ENCODE results near the gene PRORP. TPM values are rescaled to one million over a fixed set of nuclear protein-coding genes. Genes with fewer than 3 reads are reported as not detected.

The PRORP gene
- total and polyA plus RNA-seq, 9 of the 15 experiments (the other 6 are each of a cell fraction or from before 2014, with no cell fraction given) = 21.9 to 48.7 (median 36.5) TPM

DNA sequence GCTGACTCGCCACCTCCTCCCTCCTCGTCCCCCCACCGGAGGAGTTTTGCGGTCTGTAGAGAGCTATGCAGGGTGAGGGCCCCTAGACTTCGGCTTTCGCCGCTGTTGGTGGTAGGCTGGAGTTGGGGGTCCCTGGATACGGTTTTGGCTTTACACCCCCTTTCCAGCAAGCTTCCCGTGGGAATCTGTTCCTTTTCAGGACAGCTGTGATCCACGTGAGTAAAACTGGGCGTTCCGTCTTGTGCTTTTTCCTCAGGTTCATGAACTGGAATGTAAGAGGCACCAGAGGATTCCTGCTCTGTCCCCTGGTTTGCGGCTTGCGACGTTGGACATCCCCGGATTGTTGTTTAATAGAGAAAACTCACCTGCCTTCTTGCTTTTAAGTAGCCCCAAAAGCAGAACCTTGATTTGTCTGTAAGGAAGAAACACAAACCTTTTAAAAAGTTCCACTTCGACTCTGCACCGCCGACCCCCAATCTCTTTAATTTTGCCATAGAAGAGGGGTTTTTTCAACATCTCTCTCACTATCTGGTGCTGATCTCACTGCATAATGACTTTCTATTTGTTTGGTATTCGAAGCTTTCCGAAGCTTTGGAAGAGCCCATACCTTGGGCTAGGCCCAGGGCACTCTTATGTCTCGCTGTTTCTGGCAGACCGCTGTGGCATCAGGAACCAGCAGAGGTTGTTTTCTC, 490 bp downstream of the PRORP start (continued):
- no peak for TF ChIP-seq ILK (tag; IDR thresholded peaks at IDR 0.05; ENCODE audit: borderline replicate concordance, low read depth)
- TF ChIP-seq, protein P1, sequence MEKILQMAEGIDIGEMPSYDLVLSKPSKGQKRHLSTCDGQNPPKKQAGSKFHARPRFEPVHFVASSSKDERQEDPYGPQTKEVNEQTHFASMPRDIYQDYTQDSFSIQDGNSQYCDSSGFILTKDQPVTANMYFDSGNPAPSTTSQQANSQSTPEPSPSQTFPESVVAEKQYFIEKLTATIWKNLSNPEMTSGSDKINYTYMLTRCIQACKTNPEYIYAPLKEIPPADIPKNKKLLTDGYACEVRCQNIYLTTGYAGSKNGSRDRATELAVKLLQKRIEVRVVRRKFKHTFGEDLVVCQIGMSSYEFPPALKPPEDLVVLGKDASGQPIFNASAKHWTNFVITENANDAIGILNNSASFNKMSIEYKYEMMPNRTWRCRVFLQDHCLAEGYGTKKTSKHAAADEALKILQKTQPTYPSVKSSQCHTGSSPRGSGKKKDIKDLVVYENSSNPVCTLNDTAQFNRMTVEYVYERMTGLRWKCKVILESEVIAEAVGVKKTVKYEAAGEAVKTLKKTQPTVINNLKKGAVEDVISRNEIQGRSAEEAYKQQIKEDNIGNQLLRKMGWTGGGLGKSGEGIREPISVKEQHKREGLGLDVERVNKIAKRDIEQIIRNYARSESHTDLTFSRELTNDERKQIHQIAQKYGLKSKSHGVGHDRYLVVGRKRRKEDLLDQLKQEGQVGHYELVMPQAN (IDR thresholded peaks at IDR 0.05; ENCODE audit: borderline replicate concordance) = peak; percentile 35; the same call in 1 of the 2 replicates
- TF ChIP-seq, protein P2, sequence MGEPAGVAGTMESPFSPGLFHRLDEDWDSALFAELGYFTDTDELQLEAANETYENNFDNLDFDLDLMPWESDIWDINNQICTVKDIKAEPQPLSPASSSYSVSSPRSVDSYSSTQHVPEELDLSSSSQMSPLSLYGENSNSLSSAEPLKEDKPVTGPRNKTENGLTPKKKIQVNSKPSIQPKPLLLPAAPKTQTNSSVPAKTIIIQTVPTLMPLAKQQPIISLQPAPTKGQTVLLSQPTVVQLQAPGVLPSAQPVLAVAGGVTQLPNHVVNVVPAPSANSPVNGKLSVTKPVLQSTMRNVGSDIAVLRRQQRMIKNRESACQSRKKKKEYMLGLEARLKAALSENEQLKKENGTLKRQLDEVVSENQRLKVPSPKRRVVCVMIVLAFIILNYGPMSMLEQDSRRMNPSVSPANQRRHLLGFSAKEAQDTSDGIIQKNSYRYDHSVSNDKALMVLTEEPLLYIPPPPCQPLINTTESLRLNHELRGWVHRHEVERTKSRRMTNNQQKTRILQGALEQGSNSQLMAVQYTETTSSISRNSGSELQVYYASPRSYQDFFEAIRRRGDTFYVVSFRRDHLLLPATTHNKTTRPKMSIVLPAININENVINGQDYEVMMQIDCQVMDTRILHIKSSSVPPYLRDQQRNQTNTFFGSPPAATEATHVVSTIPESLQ (CRISPR knock-in tag; IDR thresholded peaks at IDR 0.05) = no peak
- no peak for TF ChIP-seq ZNF239 (CRISPR knock-in tag; IDR thresholded peaks at IDR 0.05)
- TF ChIP-seq EP300 (IDR thresholded peaks at IDR 0.05; ENCODE audit: low read length) = no peak
- TF ChIP-seq, protein P3, sequence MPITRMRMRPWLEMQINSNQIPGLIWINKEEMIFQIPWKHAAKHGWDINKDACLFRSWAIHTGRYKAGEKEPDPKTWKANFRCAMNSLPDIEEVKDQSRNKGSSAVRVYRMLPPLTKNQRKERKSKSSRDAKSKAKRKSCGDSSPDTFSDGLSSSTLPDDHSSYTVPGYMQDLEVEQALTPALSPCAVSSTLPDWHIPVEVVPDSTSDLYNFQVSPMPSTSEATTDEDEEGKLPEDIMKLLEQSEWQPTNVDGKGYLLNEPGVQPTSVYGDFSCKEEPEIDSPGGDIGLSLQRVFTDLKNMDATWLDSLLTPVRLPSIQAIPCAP (CRISPR knock-in tag; IDR thresholded peaks at IDR 0.05; ENCODE audit: borderline replicate concordance) = no peak
- no peak for TF ChIP-seq EGR1 (conservative IDR thresholded peaks at IDR 0.05)
- TF ChIP-seq, protein P4, sequence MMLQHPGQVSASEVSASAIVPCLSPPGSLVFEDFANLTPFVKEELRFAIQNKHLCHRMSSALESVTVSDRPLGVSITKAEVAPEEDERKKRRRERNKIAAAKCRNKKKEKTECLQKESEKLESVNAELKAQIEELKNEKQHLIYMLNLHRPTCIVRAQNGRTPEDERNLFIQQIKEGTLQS (IDR thresholded peaks at IDR 0.05) = no peak
- TF ChIP-seq, protein P4 (CRISPR knock-in tag; conservative IDR thresholded peaks at IDR 0.05) = no peak
- peak; percentile 48; the same call in 1 of the 2 replicates for TF ChIP-seq ZNF143 (CRISPR knock-in tag; IDR thresholded peaks at IDR 0.05)
- TF ChIP-seq THRAP3 (IDR thresholded peaks at IDR 0.05; ENCODE audit: borderline replicate concordance) = no peak
- TF ChIP-seq HDGF (IDR thresholded peaks at IDR 0.05) = no peak
- no peak for TF ChIP-seq DDX20 (tag; IDR thresholded peaks at IDR 0.05; ENCODE audit: low read depth)
- TF ChIP-seq U2AF2 (optimal IDR thresholded peaks at IDR 0.05; ENCODE audit: low read depth, low read length) = no peak
